Loucy (cell line): ENCODE measurements around the gene ALK.

ENCODE experiments used
- H2AFZ ChIP-seq: fragments of 200-600 bp; sonication (generic); 2 replicates; pipeline ENCODE4 v1.6.0; 2016; ENCODE audit warnings: antibody characterized with exemption, mild to moderate bottlenecking, low read length, moderate library complexity
- H3F3A ChIP-seq: fragments of 200-600 bp; 2 replicates; pipeline ENCODE4 v1.6.0; 2016; ENCODE audit warnings: antibody characterized with exemption, low read depth, mild to moderate bottlenecking
- H3K27me3 ChIP-seq: fragments of 200-600 bp; sonication (generic); 2 replicates; pipeline ENCODE4 v1.6.1; 2014; ENCODE audit warnings: low read length, mild to moderate bottlenecking; ENCODE audit not compliant: insufficient read depth, poor library complexity, severe bottlenecking
- H3K36me3 ChIP-seq: fragments of 200-600 bp; sonication (generic); 2 replicates; pipeline ENCODE4 v1.6.1; 2016; ENCODE audit warnings: low read length; ENCODE audit not compliant: insufficient read depth
- H3K4me1 ChIP-seq: fragments of 200-600 bp; sonication (generic); 2 replicates; pipeline ENCODE4 v1.5.1; 2014; ENCODE audit warnings: low read length, mild to moderate bottlenecking; ENCODE audit not compliant: insufficient read depth, poor library complexity, severe bottlenecking
- H3K4me2 ChIP-seq: fragments of 200-600 bp; sonication (generic); 2 replicates; pipeline ENCODE4 v1.6.0; 2014; ENCODE audit warnings: antibody characterized with exemption, low read length, low read depth, mild to moderate bottlenecking; ENCODE audit not compliant: poor library complexity, severe bottlenecking
- H3K4me3 ChIP-seq: fragments of 200-600 bp; sonication (generic); 2 replicates; pipeline ENCODE4 v1.5.1; 2014; ENCODE audit warnings: low read length, mild to moderate bottlenecking, mixed read lengths; ENCODE audit not compliant: poor library complexity, severe bottlenecking
- H3K79me2 ChIP-seq: fragments of 200-600 bp; sonication (generic); 2 replicates; pipeline ENCODE4 v1.6.1; 2014; ENCODE audit warnings: low read length; ENCODE audit not compliant: insufficient read depth
- H3K9ac ChIP-seq: fragments of 200-600 bp; sonication (generic); 2 replicates; pipeline ENCODE4 v1.6.0; 2014; ENCODE audit warnings: mild to moderate bottlenecking, low read depth, low read length, moderate library complexity; ENCODE audit not compliant: poor library complexity, severe bottlenecking
- H3K9me2 ChIP-seq: fragments of 200-600 bp; sonication (generic); replicated peaks from 2 replicates; pipeline ENCODE4 v1.6.1; 2016; ENCODE audit warnings: low read depth, low read length, mixed read lengths
- H3K9me3 ChIP-seq: fragments of 200-600 bp; sonication (generic); 2 replicates; pipeline ENCODE4 v1.6.1; 2014; ENCODE audit warnings: mild to moderate bottlenecking, antibody characterized with exemption, low read length, low read depth; ENCODE audit not compliant: insufficient read depth
- H4K20me1 ChIP-seq: fragments of 200-600 bp; sonication (generic); 2 replicates; pipeline ENCODE4 v1.6.0; 2014; ENCODE audit warnings: antibody characterized with exemption, low read length, mild to moderate bottlenecking; ENCODE audit not compliant: insufficient read depth, poor library complexity, severe bottlenecking
- CTCF ChIP-seq: fragments of 200-600 bp; sonication (generic); conservative IDR thresholded peaks from 2 replicates; pipeline ENCODE4 v1.5.1; 2014; ENCODE audit warnings: mild to moderate bottlenecking, antibody characterized with exemption, low read length
- EZH2phosphoT487 ChIP-seq: fragments of 200-600 bp; IDR thresholded peaks from 2 replicates; pipeline ENCODE4 v1.6.1; 2018; ENCODE audit warnings: antibody characterized with exemption, mild to moderate bottlenecking, moderate library complexity, borderline replicate concordance

ALK gene

GRCh38 chr2:29664578-29664977 lies 256.8 kb downstream of the ALK start:
- Histone ChIP-seq H3K4me3 (no peak overlapping the region), H3K9ac (no peak overlapping the region), H3K4me1 (no peaks in the 10 kb centered on the region), H3K27me3 (no peaks in the 10 kb centered on the region), H3K36me3 (no peaks in the 10 kb centered on the region), H2AFZ (no peak overlapping the region), H3K79me2 (no peaks in the 10 kb centered on the region), H3K9me2 (no peaks in the 10 kb centered on the region), H3K4me2 (no peak overlapping the region), H4K20me1 (no peaks in the 10 kb centered on the region), H3F3A (no peaks in the 10 kb centered on the region), H3K9me3 (no peaks in the 10 kb centered on the region)
- TF ChIP-seq CTCF (no peak), EZH2phosphoT487 (no peak)

- H3K79me2 ChIP-seq = no peaks in the 10 kb centered on the region
- no peak overlapping the region for H2AFZ ChIP-seq
- no peaks in the 10 kb centered on the region for H3K9me3 ChIP-seq
- no peak overlapping the region for H3K9ac ChIP-seq
- H3K4me1 ChIP-seq = no peaks in the 10 kb centered on the region
- H3K4me3 ChIP-seq = no peak overlapping the region
- H3K36me3 ChIP-seq = no peaks in the 10 kb centered on the region
- no peak overlapping the region for H3K4me2 ChIP-seq
- no peaks in the 10 kb centered on the region for H3K9me2 ChIP-seq
- no peaks in the 10 kb centered on the region for H3K27me3 ChIP-seq
- TF ChIP-seq EZH2phosphoT487 (no peak), CTCF (no peak)
- H3F3A ChIP-seq = no peaks in the 10 kb centered on the region
- no peaks in the 10 kb centered on the region for H4K20me1 ChIP-seq
Observed at GRCh38 chr2:29663268-29663667, 258.1 kb downstream of the ALK start.

GRCh38 chr2:29662861-29663260 lies 258.5 kb downstream of the ALK start:
- Histone ChIP-seq H2AFZ (no peak overlapping the region), H3K4me2 (no peak overlapping the region)

More at GRCh38 chr2:29662861-29663260, 258.5 kb downstream of the ALK start:
- Histone ChIP-seq H3K9me2 (no peaks in the 10 kb centered on the region), H3K79me2 (no peaks in the 10 kb centered on the region), H3K4me3 (no peak overlapping the region), H3K9ac (no peak overlapping the region), H3K36me3 (no peaks in the 10 kb centered on the region), H3K27me3 (no peaks in the 10 kb centered on the region), H3K4me1 (no peaks in the 10 kb centered on the region), H4K20me1 (no peaks in the 10 kb centered on the region), H3F3A (no peaks in the 10 kb centered on the region), H3K9me3 (no peaks in the 10 kb centered on the region)
- TF ChIP-seq CTCF = no peak
- no peak for TF ChIP-seq EZH2phosphoT487
